A549 treated with DMSO at 1 μM for 4 hours (cell line): ENCODE measurements around the gene C1orf141. TPM values are rescaled to one million over a fixed set of nuclear protein-coding genes. Genes with fewer than 3 reads are reported as not detected.

Source experiments
- total RNA-seq: library from RNA; stranded (reverse); fragments of 200-300 nt; extraction: Qiagen RNA extraction; gene quantifications from 5 replicates; pipeline ENCODE4 v1.2.3, GENCODE V29; 2022; ENCODE audit warnings: low read depth

C1orf141 gene
- total RNA-seq, result not detected in 5 replicates

GRCh38 chr1:67134695-67135094, at the start of gene C1orf141:
Gene C1orf141, minus strand, starts transcription at chr1:67134970. Its CDS starts 7,730 bp downstream, at chr1:67127240.

DNA sequence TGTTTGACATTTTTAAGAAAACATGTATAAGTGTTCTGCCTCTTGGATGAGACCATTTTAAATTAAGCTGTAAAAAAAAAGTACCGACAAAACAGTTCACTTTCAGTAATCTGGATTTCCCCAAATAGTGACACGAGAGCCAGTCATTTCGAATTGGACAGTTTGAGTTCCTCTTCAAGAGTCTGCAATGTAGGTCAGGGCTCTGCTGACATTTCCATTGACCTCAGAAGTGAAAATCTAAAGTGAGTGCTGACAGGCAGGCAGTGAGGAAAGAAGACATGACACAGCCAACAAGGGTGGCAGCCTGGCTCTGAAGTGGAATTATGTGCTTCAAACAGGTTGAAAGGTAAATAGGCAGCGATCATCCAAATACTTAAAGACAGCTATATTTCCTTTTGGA, 31.4 kb upstream of the C1orf141 start, which contains the start of gene IL23R:
IL23R (plus strand) TSS at position 259 of the 400 bp plus-strand sequence. CDS start 1,667 bp downstream, outside the sequence.

GRCh38 chr1:67053785-67054772, 80.7 kb downstream of the C1orf141 start, which contains the start of gene SLC35D1:
Gene SLC35D1, minus strand, starts transcription at chr1:67054148. Its CDS starts 135 bp downstream, at chr1:67054013.

Other genes with a start within 250 kb of the C1orf141 start
- 0.27 to 1.9 TPM (median 0.74 TPM) in 5 replicates for gene DNAI4, start 210.1 kb downstream of the C1orf141 start, total RNA-seq
- gene MIER1, start 210.0 kb downstream of the C1orf141 start, total RNA-seq, result 9.8 to 13.0 TPM (median 12.0 TPM) in 5 replicates
- gene SLC35D1, start 80.8 kb downstream of the C1orf141 start, total RNA-seq, result 6.9 to 8.3 TPM (median 7.5 TPM) in 5 replicates
- not detected in 5 replicates for gene IL23R, start 31.5 kb upstream of the C1orf141 start, total RNA-seq
- gene IL12RB2, start 172.9 kb upstream of the C1orf141 start, total RNA-seq, result 0.02 to 0.06 TPM in 2 of 5 replicates, not detected in the others